A549 (cell line): ENCODE results near the gene F5.

Experiments used
- ATOH8 ChIP-seq: fragments of 250-450 bp; sonication (Bioruptor Pico); IDR thresholded peaks from 2 replicates; pipeline ENCODE4 v1.5.0; 2020; ENCODE audit warnings: low read depth, mild to moderate bottlenecking, moderate library complexity
- CHD4 ChIP-seq: fragments of 200-600 bp; sonication (generic); IDR thresholded peaks from 2 replicates; pipeline ENCODE4 v1.6.1; 2016; ENCODE audit warnings: antibody characterized with exemption, mild to moderate bottlenecking, borderline replicate concordance
- CTCF ChIP-seq: fragments of >200 bp; sonication (Bioruptor Twin); formaldehyde crosslinking; IDR thresholded peaks from 3 replicates; pipeline ENCODE4 v1.5.1; 2016
- HDAC2 ChIP-seq: fragments of 200-600 bp; sonication (generic); IDR thresholded peaks from 2 replicates; pipeline ENCODE4 v1.6.1; 2016
- JUN ChIP-seq, 2 experiments: fragments of >200 bp; sonication (Bioruptor Twin); formaldehyde crosslinking; IDR thresholded peaks; 2 replicates in 1 of 2; 3 replicates in 1 of 2; pipeline ENCODE4 v1.6.1; 2016 to 2017
- POLR2A ChIP-seq: IDR thresholded peaks from 2 replicates; pipeline ENCODE4 v1.6.1; 2012; ENCODE audit warnings: mild to moderate bottlenecking, low read length
- RAD21 ChIP-seq, 2 experiments: fragments of >200 bp in 1 of 2; sonication (Bioruptor Twin) in 1 of 2; formaldehyde crosslinking in 1 of 2; IDR thresholded peaks in 1 of 2; conservative IDR thresholded peaks in 1 of 2; 2 replicates in 1 of 2; 3 replicates in 1 of 2; pipeline ENCODE4 v1.6.1; 2012 to 2018; ENCODE audit warnings: inconsistent platforms in 1 of 2
- RARB ChIP-seq: fragments of 250-450 bp; sonication (Bioruptor Pico); IDR thresholded peaks from 2 replicates; pipeline ENCODE4 v1.8.0; 2021; ENCODE audit warnings: mild to moderate bottlenecking, moderate library complexity
- REST ChIP-seq: fragments of 200-600 bp; sonication (generic); IDR thresholded peaks from 2 replicates; pipeline ENCODE4 v1.6.1; 2016; ENCODE audit warnings: antibody characterized with exemption, mild to moderate bottlenecking, moderate library complexity
- USF2 ChIP-seq: fragments of 450-650 bp; IDR thresholded peaks from 2 replicates; pipeline ENCODE4 v1.6.1; 2014; ENCODE audit warnings: antibody characterized with exemption

GRCh38 chr1:169521226-169521625 lies 65.1 kb downstream of the F5 start:
- TF ChIP-seq RAD21 (conservative IDR thresholded peaks at IDR 0.05 in 1 of 2, IDR thresholded peaks at IDR 0.05 in 1 of 2) (no peak), RARB (CRISPR knock-in tag) (no peak), POLR2A (no peak), CHD4 (no peak), HDAC2 (no peak), CTCF (no peak), ATOH8 (CRISPR knock-in tag) (no peak), REST (no peak), USF2 (no peak), JUN (IDR thresholded peaks at IDR 0.05) (no peak)
